Esophagus squamous epithelium (tissue), 5 donors: ENCODE data around the gene STXBP6. TPM values are rescaled to one million over a fixed set of nuclear protein-coding genes. Genes with fewer than 3 reads are reported as not detected.
A peak's percentile ranks its signal among the peaks of the same experiment; 100 is the strongest.
"Not testable (repeated sequence)": the region's sequence is repeated elsewhere in the genome, so short reads cannot be mapped to it uniquely, and the experiment has no call there.

Experiments
- DNase-seq: peaks from one replicate; lab custom pipeline; 2025; lab: John Stamatoyannopoulos, UW
- H3K27ac ChIP-seq, 4 donors: fragments of 200-600 bp; sonication (generic); one replicate each; pipeline ENCODE4 v1.5.1; 2016 to 2019; ENCODE audit warnings: mild to moderate bottlenecking in 1 of 4
- H3K27me3 ChIP-seq, 4 donors: fragments of 200-600 bp; sonication (generic); 1 replicate in 3 of 4; 2 replicates in 1 of 4; pipeline versions ENCODE4 v1.5.1 to v1.6.0; 2017 to 2021; ENCODE audit warnings: antibody characterized with exemption in 1 of 4
- H3K36me3 ChIP-seq, 3 donors: fragments of 200-600 bp; sonication (generic); one replicate each; pipeline ENCODE4 v1.5.1; 2016 to 2019
- H3K4me1 ChIP-seq, 3 donors: fragments of 200-600 bp; sonication (generic); one replicate each; pipeline ENCODE4 v1.5.1; 2017 to 2019
- H3K4me3 ChIP-seq, 4 donors: fragments of 200-600 bp; sonication (generic); 1 replicate in 3 of 4; 2 replicates in 1 of 4; pipeline ENCODE4 v1.5.1; 2016 to 2019; ENCODE audit warnings: mild to moderate bottlenecking in 2 of 4, moderate library complexity in 1 of 4
- H3K9me3 ChIP-seq, 3 donors: fragments of 200-600 bp; sonication (generic); one replicate each; pipeline ENCODE4 v1.5.1; 2016 to 2019
- CTCF ChIP-seq, 6 experiments: fragments of 450-650 bp in 4 of 6; fragments of 200-600 bp in 2 of 6; sonication (generic) in 2 of 6; IDR thresholded peaks; one replicate each; pipeline ENCODE4 v1.5.1; 2016 to 2019; ENCODE audit warnings: antibody characterized with exemption in 6 of 6, mild to moderate bottlenecking in 4 of 6, moderate library complexity in 4 of 6
- POLR2A ChIP-seq, 4 donors: fragments of 450-650 bp; IDR thresholded peaks; one replicate each; pipeline ENCODE4 v1.6.1; 2017; ENCODE audit warnings: antibody characterized with exemption in 4 of 4, mild to moderate bottlenecking in 4 of 4, moderate library complexity in 3 of 4
- WGBS, 2 donors: methylation state at CpG; one replicate each; pipeline ENCODE4 v1.1.5; 2018; 5-methylcytosine and 5-hydroxymethylcytosine counted together
- intact Hi-C: fragments of 100-400 bp; cut with DNase I; formaldehyde crosslinking; loops from one replicate; pipeline ENCODE4 v1.15.0; 2022
- total RNA-seq, 4 donors: library from RNA; depleted of rRNA; stranded (reverse); fragments of >200 nt; gene quantifications; one replicate each; pipeline ENCODE4 v1.1.0, GENCODE V29; 2016
- donor health status: DM: yes; HTN: yes; CAD: no.

STXBP6 gene
- total RNA-seq, 4 donors from 2014 or later, result 1.2 to 9.7 (median 2.8) TPM

GRCh38 chr14:24774187-24774915 is 275.6 kb downstream of the STXBP6 start:
- Histone ChIP-seq H3K9me3 (no peaks in the 10 kb centered on the region), H3K27ac (peak overlapping the region in 2 of 4 donors; percentile 10 to 15), H3K27me3 (no peaks in the 10 kb centered on the region), H3K4me1 (no peaks in the 10 kb centered on the region), H3K4me3 (no peak overlapping the region), H3K36me3 (no peaks in the 10 kb centered on the region)
- TF ChIP-seq POLR2A (IDR thresholded peaks at IDR 0.05) (no peak), CTCF (IDR thresholded peaks at IDR 0.05) (no peak)
- DNase-seq, result no peak
- WGBS, 2 donors, result 46 to 49% methylated on average over 6 of the region's 6 CpGs
- intact Hi-C loops, result no loop called here

GRCh38 chr14:24773564-24773963 is 276.4 kb downstream of the STXBP6 start:
- 33 to 52% methylated on average over 1 of the region's 1 CpG for WGBS, 2 donors
- H3K27ac ChIP-seq, intact Hi-C loops, H3K36me3 ChIP-seq, H3K27me3 ChIP-seq, H3K4me3 ChIP-seq, H3K9me3 ChIP-seq, DNase-seq, H3K4me1 ChIP-seq: not testable (repeated sequence)

GRCh38 chr14:24766434-24766833 is 283.5 kb downstream of the STXBP6 start:
- no peaks in the 10 kb centered on the region for H3K4me1 ChIP-seq
- intact Hi-C loops, result no loop called here
- H3K27ac ChIP-seq, result no peak overlapping the region
- no peaks in the 10 kb centered on the region for H3K9me3 ChIP-seq
- DNase-seq, result no peak
- H3K36me3 ChIP-seq, result no peaks in the 10 kb centered on the region
- no peak overlapping the region for H3K4me3 ChIP-seq
- H3K27me3 ChIP-seq, result no peaks in the 10 kb centered on the region
- no peak for TF ChIP-seq CTCF (IDR thresholded peaks at IDR 0.05)
- no peak for TF ChIP-seq POLR2A (IDR thresholded peaks at IDR 0.05)
- 79% methylated on average over 2 of the region's 2 CpGs; no CpG with 5 or more reads in 1 of the 2 donors for WGBS, 2 donors

- no peak overlapping the region for H3K4me3 ChIP-seq
- no peak overlapping the region for H3K27ac ChIP-seq
- no peaks in the 10 kb centered on the region for H3K9me3 ChIP-seq
- no peaks in the 10 kb centered on the region for H3K4me1 ChIP-seq
- no peak for DNase-seq
- peaks cover 0 to 4% (median 0%) of the 10 kb centered on the region in 4 donors for H3K27me3 ChIP-seq
- 61 to 71% methylated on average over 2 of the region's 2 CpGs for WGBS, 2 donors
- TF ChIP-seq CTCF (IDR thresholded peaks at IDR 0.05), result no peak
- TF ChIP-seq POLR2A (IDR thresholded peaks at IDR 0.05), result no peak
- intact Hi-C loops, result no loop called here
- no peaks in the 10 kb centered on the region for H3K36me3 ChIP-seq
Measured at GRCh38 chr14:24761141-24761540, 288.8 kb downstream of the STXBP6 start.
